GM23338 (cell line): ENCODE measurements around the gene FAM234A.

Experiments
- EZH2phosphoT487 ChIP-seq: fragments of 200-600 bp; sonication (generic); IDR thresholded peaks from one replicate; pipeline ENCODE4 v1.8.1; 2018; ENCODE audit warnings: antibody characterized with exemption; ENCODE audit not compliant: unreplicated experiment
- REST ChIP-seq: IDR thresholded peaks from one replicate; pipeline ENCODE4 v1.6.1; 2018; ENCODE audit warnings: antibody characterized with exemption; ENCODE audit not compliant: unreplicated experiment
- TF ChIP-seq, protein P1 (sequence below), 2 experiments: fragments of 200-600 bp in 1 of 2; sonication (generic) in 1 of 2; conservative IDR thresholded peaks; 2 replicates each; pipeline versions ENCODE4 v1.5.1 to v1.6.1; 2016 to 2017; ENCODE audit warnings: antibody characterized with exemption in 2 of 2, low read depth in 2 of 2, mild to moderate bottlenecking in 2 of 2, moderate library complexity in 1 of 2

DNA sequence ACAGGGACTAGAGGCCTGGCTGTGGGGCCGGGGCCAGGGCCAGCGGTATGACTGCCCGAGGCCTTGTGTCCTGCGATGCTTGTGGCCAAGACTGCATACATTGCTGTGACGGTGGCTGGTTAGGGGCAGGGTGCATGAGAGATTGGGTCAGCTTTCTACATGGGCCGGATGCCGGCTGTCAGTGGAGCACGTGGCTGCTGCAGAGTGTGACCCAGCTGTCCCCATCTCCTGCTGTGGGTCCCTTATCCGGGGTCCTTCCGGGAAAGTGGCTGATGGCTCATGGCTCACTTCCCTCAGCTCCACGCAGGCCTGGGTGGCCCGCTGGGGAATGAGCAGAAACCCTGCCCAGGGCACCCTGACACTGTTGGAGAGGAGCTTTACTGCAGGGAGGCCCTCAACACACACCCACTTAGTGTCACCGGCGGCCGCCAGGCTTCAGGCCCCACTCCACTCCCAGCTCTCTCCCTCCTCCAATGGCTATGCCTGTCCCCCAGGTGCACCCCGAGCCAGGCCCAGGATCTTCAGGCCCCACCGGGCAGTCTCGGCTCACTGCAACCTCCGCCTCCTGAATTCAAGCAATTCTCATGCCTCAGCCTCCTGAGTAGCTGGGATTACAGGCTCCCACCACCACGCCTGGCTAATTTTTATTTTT lies 41.9 kb downstream of the FAM234A start:
- TF ChIP-seq REST (no peak), EZH2phosphoT487 (no peak)
- TF ChIP-seq, protein P1, sequence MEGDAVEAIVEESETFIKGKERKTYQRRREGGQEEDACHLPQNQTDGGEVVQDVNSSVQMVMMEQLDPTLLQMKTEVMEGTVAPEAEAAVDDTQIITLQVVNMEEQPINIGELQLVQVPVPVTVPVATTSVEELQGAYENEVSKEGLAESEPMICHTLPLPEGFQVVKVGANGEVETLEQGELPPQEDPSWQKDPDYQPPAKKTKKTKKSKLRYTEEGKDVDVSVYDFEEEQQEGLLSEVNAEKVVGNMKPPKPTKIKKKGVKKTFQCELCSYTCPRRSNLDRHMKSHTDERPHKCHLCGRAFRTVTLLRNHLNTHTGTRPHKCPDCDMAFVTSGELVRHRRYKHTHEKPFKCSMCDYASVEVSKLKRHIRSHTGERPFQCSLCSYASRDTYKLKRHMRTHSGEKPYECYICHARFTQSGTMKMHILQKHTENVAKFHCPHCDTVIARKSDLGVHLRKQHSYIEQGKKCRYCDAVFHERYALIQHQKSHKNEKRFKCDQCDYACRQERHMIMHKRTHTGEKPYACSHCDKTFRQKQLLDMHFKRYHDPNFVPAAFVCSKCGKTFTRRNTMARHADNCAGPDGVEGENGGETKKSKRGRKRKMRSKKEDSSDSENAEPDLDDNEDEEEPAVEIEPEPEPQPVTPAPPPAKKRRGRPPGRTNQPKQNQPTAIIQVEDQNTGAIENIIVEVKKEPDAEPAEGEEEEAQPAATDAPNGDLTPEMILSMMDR (conservative IDR thresholded peaks at IDR 0.05; ENCODE audit: low read depth in 2 of 2), result no peak
